Panc1 (cell line): Measurements from ENCODE around the gene AADACL2.

Source experiments
- CTCF ChIP-seq: fragments of 450-650 bp; IDR thresholded peaks from 2 replicates; pipeline ENCODE4 v1.5.1; 2017; ENCODE audit warnings: mild to moderate bottlenecking
- POLR2AphosphoS5 ChIP-seq: IDR thresholded peaks from 2 replicates; pipeline ENCODE4 v1.6.1; 2012; ENCODE audit warnings: mild to moderate bottlenecking, low read depth, low read length, moderate library complexity

GRCh38 chr3:151750181-151750580 lies 16.5 kb downstream of the AADACL2 start:
- no peak for TF ChIP-seq CTCF
- TF ChIP-seq POLR2AphosphoS5: no peak
